ENCODE measurements around the gene MS4A18.
"Not testable (repeated sequence)": the region's sequence is repeated elsewhere in the genome, so short reads cannot be mapped to it uniquely, and the experiment has no call there.

The MS4A18 gene

GRCh38 chr11:60710482-60710881, 14.0 kb upstream of the MS4A18 start:
- DNase-seq (ENCODE audit: extremely low spot score) = no peak
- TF ChIP-seq, protein P1, sequence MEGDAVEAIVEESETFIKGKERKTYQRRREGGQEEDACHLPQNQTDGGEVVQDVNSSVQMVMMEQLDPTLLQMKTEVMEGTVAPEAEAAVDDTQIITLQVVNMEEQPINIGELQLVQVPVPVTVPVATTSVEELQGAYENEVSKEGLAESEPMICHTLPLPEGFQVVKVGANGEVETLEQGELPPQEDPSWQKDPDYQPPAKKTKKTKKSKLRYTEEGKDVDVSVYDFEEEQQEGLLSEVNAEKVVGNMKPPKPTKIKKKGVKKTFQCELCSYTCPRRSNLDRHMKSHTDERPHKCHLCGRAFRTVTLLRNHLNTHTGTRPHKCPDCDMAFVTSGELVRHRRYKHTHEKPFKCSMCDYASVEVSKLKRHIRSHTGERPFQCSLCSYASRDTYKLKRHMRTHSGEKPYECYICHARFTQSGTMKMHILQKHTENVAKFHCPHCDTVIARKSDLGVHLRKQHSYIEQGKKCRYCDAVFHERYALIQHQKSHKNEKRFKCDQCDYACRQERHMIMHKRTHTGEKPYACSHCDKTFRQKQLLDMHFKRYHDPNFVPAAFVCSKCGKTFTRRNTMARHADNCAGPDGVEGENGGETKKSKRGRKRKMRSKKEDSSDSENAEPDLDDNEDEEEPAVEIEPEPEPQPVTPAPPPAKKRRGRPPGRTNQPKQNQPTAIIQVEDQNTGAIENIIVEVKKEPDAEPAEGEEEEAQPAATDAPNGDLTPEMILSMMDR (IDR thresholded peaks at IDR 0.05; ENCODE audit: control extremely low read depth, extremely low read depth, low read depth, missing control alignments) = no peak
- POLR2A ChIA-PET = no interaction called here
- CTCF ChIA-PET = no interaction called here

- POLR2A ChIA-PET = no interaction called here
- TF ChIP-seq, protein P1 (IDR thresholded peaks at IDR 0.05; ENCODE audit: control extremely low read depth, extremely low read depth, low read depth, missing control alignments) = no peak
- CTCF ChIA-PET = no interaction called here
- no peak for DNase-seq (ENCODE audit: extremely low spot score)
Measured at GRCh38 chr11:60711276-60711675, 13.2 kb upstream of the MS4A18 start.

DNA sequence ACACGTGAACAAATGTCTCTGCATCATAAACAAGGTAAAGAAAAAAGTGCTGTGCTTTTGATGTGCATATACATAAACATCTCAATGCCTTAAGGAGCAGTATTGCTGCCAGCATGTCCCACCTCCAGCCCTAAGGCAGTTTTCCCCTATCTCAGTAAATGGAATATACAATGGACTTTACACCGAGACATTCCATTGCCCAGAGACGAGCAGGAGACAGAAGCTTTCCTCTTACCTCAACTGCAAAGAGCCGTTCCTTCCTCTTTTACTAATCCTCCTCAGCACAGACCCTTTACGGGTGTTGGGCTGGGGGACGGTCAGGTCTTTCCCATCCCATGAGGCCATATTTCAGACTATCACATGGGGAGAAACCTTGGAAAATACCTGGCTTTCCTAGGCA, 11.1 kb upstream of the MS4A18 start:
- CTCF ChIA-PET; POLR2A ChIA-PET; DNase-seq (ENCODE audit: extremely low spot score): not testable (repeated sequence)

- no peak for DNase-seq (ENCODE audit: extremely low spot score)
- CTCF ChIA-PET = interaction anchor here (1.1 to 1.3 kb wide), 4 partner anchors 10 to 452 kb away, joined by 3 to 5 read pairs (median 4); no protein-coding TSS in a partner anchor
- TF ChIP-seq, protein P1 (IDR thresholded peaks at IDR 0.05; ENCODE audit: control extremely low read depth, extremely low read depth, low read depth, missing control alignments) = no peak
- POLR2A ChIA-PET = no interaction called here
Measured at GRCh38 chr11:60717956-60718355, 6.6 kb upstream of the MS4A18 start.

DNA sequence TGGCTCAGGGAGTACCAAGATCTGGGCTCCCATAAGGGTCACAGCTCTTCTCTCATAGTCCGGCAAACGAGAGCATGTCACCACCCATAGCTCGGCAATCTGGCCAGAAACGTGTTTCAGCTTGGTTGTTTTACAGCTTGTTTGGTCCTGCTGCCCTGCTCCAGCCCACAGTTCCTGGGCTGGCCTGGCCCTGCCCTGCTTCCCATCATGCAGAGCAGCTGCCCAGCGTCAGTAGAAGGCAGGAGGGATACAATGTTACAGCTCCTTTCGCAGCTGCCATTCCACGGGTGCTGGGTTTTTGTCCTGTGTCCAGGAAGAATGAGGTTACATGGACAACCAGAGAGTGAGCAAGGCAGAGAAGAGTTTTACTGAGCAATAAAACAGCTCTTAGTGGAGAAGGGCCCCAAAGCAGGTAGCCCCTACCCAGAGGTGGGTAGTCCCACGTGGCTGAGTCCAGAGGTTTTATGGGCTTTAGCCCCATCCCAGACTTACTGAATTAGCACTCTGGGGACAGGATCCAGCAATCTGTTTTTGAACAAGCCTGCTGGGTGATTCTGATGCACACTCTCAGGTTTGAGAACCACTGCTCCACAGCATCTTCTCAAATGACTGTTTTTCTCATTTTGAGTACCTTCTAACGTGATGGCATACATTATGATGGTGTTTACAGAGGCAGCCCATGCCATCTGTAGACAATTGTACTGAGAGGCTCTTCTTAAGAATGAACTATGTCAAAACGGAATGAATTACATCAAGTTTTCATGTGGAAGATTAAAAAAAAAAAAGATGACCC, 5.8 kb upstream of the MS4A18 start:
- ChIA-PET POLR2A (no interaction called here), CTCF (interaction anchor here (1.1 to 1.3 kb wide), 4 partner anchors 11 to 453 kb away, joined by 3 to 5 read pairs (median 4); no protein-coding TSS in a partner anchor)
- DNase-seq (ENCODE audit: extremely low spot score) = no peak
- TF ChIP-seq, protein P1 (IDR thresholded peaks at IDR 0.05; ENCODE audit: control extremely low read depth, extremely low read depth, low read depth, missing control alignments) = no peak

DNA sequence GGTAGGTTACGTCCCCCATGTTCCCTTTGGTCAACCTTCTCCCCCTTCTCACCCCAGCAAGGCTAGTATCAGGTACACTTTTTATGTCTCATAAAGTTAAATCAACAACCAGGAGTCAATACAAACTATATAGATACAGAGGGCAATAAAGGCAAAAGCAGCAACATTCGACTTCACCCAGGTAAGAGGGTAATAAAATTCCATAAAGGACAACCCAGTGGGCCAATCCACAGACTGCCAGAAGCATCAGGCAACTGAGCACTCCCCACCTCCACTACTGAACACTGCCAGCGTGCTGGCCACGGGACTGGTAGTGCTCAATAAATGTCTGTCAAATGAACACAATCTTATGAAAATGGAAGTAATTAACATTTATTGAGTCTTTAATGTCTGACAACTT, 5.1 kb upstream of the MS4A18 start:
- no peak for DNase-seq (ENCODE audit: extremely low spot score)
- TF ChIP-seq, protein P1 (IDR thresholded peaks at IDR 0.05; ENCODE audit: control extremely low read depth, extremely low read depth, low read depth, missing control alignments) = no peak
- POLR2A ChIA-PET = no interaction called here
- CTCF ChIA-PET = no interaction called here

DNA sequence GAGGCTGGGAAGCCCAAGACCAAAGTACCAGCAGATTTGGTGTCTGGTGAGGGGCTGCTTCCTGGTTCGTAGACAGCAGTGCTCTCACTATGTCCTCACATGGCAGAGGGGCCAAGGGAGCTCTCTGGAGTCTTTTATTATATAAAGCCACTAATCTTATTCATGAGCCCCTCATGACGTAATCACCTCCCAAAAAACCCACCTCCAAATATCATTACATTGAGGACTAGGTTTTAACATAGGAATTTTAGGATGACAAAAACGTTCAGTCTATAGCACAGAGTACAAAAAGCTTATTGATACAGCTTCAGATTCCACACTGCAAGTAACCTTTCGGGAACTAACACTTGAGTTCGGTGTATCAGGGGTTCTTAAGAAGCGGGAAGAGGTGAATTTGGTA, 4.1 kb upstream of the MS4A18 start:
- ChIA-PET POLR2A (no interaction called here), CTCF (interaction anchor here (0.7 to 1.4 kb wide), 4 partner anchors 12 to 46 kb away, joined by 3 to 5 read pairs (median 4); partner anchors contain the start of gene MS4A15)
- DNase-seq (ENCODE audit: extremely low spot score) = no peak
- TF ChIP-seq, protein P1 (IDR thresholded peaks at IDR 0.05; ENCODE audit: control extremely low read depth, extremely low read depth, low read depth, missing control alignments) = no peak

Measured in GM10248 (cell line).